Measurements from ENCODE around the gene FMN1.

DNA sequence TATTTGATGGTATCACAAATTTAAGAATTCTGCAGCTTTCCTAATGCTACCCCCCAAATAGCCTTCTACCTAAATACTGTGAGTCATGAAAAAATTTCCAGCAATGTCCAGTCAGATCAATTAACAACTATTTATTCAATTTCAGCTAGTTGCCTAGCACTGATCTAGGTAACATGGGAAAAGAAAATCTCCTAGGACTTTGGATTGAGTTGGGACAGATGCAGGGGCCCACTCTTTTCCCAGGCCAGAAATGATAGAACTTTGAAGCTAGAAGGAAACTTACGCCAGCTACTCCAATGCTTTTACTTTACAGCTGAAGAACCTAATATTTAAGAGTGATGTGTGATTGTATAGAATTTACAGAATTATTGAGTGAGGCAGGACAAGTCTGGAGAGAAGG is 196.3 kb downstream of the FMN1 start:
- TF ChIP-seq, protein P1, sequence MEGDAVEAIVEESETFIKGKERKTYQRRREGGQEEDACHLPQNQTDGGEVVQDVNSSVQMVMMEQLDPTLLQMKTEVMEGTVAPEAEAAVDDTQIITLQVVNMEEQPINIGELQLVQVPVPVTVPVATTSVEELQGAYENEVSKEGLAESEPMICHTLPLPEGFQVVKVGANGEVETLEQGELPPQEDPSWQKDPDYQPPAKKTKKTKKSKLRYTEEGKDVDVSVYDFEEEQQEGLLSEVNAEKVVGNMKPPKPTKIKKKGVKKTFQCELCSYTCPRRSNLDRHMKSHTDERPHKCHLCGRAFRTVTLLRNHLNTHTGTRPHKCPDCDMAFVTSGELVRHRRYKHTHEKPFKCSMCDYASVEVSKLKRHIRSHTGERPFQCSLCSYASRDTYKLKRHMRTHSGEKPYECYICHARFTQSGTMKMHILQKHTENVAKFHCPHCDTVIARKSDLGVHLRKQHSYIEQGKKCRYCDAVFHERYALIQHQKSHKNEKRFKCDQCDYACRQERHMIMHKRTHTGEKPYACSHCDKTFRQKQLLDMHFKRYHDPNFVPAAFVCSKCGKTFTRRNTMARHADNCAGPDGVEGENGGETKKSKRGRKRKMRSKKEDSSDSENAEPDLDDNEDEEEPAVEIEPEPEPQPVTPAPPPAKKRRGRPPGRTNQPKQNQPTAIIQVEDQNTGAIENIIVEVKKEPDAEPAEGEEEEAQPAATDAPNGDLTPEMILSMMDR (conservative IDR thresholded peaks at IDR 0.05; ENCODE audit: low read depth, low read length) = no peak
- no peak for TF ChIP-seq EZH2phosphoT487 (IDR thresholded peaks at IDR 0.05; ENCODE audit: borderline replicate concordance, low read length)

All from PC-3 (cell line).